ENCODE data around the gene ANP32A.

DNA sequence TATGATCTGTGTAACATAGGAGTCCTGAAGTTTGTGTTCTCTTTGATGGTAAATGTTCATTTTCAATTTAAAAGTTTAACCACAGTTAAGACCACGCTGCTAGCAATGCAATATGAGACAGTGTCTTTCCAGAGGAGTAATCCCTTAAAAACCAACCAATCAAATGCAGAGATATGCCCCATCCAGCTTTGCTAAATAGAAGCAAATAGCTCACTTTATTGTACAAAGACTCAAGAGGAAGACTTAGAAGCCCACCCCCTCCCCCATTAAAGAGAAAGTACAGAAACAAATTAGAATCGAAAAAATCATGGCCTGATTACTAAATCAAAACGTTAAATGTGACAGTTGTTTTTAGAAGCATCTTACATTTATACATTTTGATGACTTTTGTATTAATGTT, 2.1 kb upstream of the ANP32A start:
- TF ChIP-seq, protein P1, sequence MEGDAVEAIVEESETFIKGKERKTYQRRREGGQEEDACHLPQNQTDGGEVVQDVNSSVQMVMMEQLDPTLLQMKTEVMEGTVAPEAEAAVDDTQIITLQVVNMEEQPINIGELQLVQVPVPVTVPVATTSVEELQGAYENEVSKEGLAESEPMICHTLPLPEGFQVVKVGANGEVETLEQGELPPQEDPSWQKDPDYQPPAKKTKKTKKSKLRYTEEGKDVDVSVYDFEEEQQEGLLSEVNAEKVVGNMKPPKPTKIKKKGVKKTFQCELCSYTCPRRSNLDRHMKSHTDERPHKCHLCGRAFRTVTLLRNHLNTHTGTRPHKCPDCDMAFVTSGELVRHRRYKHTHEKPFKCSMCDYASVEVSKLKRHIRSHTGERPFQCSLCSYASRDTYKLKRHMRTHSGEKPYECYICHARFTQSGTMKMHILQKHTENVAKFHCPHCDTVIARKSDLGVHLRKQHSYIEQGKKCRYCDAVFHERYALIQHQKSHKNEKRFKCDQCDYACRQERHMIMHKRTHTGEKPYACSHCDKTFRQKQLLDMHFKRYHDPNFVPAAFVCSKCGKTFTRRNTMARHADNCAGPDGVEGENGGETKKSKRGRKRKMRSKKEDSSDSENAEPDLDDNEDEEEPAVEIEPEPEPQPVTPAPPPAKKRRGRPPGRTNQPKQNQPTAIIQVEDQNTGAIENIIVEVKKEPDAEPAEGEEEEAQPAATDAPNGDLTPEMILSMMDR (IDR thresholded peaks at IDR 0.05): no peak
- no peak for TF ChIP-seq POLR2AphosphoS5 (IDR thresholded peaks at IDR 0.05; ENCODE audit: insufficient read depth in 1 of 2, low read depth in 1 of 2)

Measured in vagina (tissue), 2 donors.